HG03469 (cell line): ENCODE data around the gene DDX53.

Experiments used
- ATAC-seq: cut with Tn5 transposase; IDR thresholded peaks from one replicate; pipeline ENCODE4 v1.9.1; 2021; ENCODE audit warnings: mild to moderate bottlenecking, moderate library complexity, moderate number of reproducible peaks; ENCODE audit not compliant: unreplicated experiment

Gene DDX53

DNA sequence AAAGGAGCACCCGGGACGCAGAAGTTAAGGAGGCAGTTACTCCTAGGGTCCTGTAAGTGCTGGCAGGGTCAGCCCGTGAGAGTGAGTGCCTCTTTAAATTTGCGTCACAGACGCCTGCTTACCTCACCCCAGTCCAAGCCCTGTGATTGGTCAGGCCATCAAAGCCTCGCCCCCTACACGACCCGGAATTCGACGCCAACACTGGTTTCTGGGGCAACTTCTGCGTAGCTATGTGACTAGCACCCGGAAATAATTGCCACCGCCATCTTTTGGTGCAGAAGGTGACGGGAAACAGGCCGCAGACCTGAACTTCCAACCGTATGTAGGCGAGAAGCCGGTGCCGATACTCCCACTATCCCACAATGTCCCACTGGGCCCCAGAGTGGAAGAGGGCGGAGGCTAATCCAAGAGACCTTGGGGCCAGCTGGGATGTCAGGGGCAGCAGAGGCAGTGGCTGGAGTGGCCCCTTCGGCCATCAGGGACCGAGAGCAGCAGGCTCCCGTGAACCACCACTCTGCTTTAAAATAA, at the start of gene DDX53:
Gene DDX53, plus strand, starts transcription at position 265 of the 528 bp plus-strand sequence. Its CDS starts 98 bp downstream, at position 363.
- no peak for ATAC-seq

DNA sequence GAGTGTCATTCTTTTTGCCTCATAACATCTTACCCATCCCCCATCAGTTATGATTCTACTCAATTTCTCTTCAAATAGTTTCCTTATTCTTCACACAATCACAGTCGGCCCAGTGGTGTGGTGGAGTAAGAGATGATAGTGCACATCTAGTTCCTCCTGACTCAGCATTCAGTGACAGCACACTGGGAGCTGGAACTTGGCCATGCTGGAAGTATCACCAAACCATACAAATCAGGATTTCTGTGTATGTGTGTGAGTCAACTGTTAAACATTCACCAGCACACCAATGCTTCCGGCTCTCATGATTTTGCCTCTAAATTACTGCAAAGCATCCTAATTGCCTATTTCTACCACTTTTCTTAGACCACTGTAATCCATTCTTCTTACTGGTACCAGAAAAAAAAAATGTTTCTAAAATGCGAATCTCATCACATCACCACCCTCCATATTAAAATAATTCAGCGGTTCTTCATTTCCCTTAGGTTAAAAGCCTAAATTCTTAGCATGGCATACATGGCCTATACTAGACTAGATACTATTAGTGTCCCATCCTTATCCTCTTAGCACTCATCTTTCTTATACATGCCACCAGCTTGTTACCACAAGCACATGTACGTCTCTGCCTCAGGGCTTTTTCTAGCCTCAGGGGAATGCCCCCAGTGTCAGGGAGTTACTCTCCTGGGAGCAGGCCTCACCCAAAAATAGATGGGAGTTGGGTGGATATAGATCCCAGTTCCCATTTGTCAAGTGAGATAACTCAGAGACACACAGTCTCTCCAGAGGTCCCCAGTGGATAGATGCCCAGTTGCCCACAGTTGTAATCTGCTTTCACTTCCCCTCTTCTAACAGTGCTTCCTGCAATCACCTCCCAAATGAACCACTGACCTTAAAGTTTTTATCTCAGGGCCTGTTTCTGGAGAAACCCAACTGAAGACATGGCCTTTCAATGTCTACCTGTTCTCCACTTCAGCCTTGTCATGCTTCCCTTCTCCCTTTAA, 49.2 kb upstream of the DDX53 start:
- ATAC-seq, result no peak

DNA sequence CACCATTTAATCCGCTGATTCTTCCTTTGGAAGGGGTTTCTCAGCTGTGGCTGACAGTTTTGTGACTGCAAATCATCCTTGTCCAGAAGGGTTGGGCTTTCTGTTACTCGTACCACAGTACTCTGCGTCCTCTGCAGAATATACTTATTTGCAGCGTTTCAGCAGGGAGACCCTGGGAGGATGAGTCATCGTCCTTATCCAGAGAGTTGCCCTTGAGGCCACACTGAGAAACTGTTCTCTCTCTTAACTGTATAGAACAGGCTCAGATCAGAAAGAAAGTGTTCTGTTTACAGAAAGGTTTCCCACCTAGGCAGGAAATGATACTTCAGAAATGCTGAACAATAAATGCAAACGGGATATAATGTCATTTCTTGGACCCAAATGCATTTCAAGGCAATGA, 47.8 kb upstream of the DDX53 start:
- ATAC-seq, result no peak

DNA sequence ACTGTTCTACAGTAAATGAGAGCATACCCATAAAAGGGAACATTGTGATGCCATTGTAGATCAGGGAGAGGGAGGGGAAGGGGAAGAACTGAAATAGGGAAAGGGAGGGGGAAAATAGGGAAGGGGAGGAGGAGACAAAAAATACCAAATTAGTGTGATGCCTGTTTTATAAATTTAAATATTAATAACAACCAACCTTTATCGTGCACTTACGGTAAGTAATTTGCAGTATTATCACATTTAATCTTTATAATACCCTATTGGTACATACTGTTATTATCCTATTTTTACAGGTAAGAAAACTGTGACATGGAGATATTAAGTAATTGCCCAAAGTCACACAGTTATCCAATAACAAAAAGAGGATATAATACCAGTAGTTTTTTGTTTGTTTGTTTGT, 41.5 kb upstream of the DDX53 start:
- ATAC-seq, result no peak

DNA sequence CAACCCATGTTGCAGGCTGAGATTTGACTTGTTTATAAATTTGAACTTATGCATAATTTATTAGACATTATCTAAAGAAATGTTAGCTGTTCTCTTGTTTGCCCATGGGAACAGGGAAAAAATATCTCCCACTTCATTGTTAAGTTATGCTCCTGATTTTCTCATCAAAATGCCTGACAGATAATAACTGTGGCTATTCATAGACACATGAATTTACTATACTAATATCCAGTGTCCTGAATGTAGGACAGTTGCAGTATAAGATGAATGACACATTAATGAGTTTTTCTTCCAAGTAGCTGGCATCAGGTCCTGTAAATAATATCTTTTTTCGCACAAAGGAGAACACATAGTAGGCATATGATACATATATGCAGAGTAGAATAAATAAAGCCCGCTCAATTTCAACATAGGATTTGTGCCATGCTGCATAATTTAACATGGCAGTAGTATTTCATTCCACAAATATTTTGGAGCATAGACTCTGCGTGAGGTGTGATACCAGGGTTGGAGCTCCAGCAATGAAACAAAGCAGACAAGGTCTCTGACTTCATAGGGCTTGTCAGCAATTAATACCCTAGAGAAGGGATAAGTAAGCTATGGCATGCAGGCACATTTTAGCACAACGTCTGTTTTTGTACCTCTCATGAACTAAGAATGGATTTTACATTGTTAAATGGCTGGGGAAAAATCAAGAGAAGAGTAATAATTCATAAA, 40.4 kb upstream of the DDX53 start:
- no peak for ATAC-seq

DNA sequence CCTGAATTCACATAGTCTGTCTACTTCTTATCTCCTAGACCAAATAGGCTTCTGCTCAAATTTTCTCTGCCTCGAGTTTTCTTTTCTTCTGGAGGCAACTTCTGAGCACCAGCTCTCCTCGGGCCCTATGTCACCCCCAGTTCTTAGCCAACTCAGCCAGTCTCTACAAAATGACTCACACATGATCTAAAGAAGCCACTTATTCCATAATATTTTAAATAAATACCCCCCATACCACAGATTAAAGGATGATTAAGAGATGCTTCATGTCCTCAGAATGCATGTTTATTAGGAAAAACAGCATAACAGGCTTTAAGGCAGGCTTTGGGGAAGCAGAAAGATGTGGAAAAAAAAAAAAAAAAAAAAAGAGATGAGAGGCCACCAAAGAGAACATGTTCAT, 36.6 kb upstream of the DDX53 start:
- no peak for ATAC-seq

DNA sequence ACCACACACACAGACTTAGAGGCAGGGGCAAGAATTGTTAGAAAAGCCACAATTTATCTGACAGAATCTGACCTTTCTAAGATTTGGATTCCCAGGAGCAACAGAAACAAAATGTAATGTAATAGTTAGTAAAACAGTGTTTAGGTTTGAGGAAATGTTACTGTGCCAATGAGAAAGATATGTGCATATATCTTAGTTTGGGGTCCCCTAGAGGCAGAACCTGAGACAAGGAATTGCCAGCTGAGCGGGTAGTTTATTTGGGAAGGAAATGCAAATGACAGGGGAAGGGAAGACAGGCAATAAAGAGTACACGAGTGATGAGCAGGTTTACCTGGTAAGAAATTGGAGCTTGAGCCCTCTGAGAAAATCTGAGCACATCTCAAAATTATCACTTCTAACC, 31.3 kb upstream of the DDX53 start:
- ATAC-seq, result no peak

DNA sequence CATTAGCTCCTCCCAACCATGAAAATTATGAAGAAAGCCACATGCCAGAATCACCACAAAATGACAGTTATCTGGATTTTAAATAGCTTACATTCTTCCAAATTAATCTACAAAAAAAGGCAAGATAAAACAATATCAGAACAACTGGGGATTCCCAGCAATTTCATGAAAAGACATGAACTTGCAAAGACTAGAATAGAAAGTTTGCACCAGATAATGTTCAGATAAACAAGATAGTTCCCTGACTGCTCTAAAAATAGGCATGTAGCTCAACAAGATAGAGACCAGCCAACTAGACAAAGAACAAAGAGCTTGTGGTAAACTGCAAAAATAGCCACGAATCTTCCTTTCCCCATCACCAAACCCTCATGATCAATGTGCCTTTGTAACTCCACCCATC, 30.3 kb upstream of the DDX53 start:
- ATAC-seq, result no peak

DNA sequence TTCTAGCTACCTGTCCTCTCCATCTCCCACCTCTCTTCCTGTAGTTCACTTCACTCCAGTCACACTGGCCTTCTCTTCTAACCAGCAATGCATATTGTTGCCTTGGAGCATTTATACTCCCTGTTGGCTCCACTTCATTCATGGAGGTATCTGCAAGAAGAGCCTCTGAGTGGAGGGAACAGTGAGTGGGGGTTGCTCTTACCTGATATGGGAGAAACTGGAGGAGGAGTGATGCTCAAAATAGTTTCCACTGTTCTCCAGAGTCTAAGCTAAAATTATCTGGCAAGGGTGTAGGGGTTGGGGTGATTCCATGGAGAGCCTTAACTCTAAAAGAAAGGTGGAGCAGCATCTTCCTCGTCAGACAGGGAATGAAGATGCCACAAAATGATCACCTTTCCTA, 28.9 kb upstream of the DDX53 start:
- no peak for ATAC-seq

DNA sequence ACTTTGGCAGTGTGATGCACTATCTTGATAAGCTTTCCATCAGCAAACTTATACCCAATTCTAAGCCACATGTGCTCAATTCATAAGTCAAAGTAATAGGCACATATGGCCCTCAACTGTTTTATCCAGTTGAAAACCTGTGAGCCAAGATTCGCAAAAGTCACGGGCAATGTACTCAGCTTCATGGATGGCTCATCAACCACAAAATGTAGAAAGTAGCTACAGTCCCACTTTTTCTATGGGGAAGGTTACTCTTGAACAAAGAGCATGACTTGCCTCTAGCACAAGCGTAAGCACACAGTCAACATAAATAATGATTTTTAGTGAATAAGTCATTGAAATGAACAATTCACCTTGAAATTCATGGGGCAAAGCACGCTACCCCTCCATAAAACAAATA, 25.1 kb upstream of the DDX53 start:
- ATAC-seq, result no peak

DNA sequence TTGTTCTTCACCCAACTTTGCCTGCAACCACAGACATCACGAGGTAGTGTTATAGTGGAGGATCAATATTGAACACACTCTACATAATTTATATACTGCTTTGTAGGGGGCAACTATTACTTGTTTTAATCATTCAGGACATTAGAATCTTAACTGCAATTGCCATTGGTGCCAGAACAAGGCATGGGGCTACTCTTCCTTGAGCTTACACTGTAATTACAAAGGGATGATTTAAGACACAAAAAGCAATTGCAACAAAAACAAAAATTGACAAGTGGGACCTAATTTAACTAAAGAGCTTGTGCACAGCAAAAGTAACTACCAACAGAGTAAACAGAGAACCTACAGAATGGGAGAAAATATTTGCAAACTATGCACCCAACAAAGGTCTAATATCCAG, 24.0 kb upstream of the DDX53 start:
- no peak for ATAC-seq

DNA sequence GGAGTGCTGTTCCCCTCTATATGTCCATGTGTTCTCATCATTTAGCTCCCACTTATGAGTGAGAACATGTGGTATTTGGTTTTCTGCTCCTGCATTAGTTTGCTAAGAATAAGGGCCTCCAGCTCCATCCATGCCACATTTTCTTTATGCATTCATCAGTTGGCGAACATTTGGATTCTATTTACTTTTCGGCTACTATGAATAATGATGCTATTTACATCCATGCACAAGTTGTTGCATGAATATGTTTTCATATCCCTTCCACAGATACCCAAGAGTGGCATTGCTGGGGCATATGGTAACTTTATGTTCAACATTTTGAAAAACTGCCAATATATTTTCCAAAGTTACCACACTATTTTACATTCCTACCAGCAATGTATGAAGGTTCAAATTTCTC, 13.8 kb upstream of the DDX53 start:
- no peak for ATAC-seq

DNA sequence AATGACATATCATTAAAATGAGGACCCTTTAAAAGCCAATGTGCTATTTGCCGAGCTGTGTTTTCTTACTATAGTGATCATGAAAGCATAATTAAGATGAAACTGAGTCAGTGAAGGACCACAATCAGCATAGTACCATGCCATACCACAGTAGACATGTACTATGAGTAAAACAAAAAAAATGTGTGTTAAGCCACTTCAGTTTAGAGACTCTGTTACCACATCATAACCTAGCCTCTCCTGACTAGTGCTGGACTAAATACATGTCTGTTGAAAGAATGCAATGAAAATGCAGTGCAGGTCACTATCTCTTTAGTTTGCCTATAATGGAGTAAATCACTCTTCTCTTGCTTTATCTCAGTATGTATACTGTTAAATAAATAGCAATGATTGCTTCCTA, 12.3 kb upstream of the DDX53 start:
- ATAC-seq, result no peak

DNA sequence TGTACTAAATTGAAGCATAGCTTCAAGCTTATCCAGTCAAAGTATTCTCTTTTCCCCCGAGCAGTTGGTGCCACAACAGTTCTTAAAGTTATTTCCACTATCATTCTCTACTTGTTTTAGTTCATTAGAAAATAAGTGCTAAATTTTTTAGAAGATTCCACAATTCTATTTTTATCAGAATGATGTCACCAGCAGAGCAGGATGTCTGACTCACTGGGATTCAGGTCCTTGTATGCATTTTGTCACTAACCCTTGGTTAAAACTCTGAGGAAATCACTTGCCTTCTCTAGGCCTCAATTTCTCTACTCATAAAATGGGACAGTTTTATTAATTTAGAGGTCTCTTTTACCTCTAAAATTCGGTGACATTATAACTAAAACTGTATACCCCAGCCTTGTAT, 3.4 kb downstream of the DDX53 start:
- ATAC-seq, result no peak

DNA sequence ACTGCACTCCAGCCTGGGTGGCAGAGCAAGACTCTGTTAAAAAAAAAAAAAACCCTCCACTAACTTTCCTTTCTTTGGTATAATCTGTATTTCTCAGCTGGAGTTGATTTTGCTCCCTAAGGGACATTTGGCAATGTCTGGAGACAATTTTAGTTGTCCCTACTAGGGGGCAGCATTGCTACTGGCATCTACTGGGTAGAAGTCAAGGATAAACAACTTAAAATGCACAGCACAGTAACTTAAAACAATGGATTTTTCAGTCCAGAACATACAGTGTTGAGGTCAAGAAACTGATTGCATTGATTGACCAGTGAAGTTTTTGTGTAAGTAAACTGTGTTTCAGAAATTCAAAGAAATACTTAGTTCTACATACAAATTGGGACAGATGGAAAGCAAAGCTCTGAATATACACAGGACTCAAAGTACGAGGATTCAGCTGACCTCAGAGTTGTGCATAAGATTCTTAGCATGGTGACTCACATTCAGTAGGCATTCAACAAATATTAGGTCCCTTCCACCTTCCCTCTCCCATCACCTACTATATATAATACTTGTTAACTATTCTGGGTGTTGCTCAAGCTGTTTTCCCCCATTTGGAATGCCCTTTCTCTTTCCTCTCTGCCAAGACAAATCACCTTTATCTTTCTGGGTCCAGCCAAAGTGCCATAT, 8.8 kb downstream of the DDX53 start:
- ATAC-seq, result no peak

DNA sequence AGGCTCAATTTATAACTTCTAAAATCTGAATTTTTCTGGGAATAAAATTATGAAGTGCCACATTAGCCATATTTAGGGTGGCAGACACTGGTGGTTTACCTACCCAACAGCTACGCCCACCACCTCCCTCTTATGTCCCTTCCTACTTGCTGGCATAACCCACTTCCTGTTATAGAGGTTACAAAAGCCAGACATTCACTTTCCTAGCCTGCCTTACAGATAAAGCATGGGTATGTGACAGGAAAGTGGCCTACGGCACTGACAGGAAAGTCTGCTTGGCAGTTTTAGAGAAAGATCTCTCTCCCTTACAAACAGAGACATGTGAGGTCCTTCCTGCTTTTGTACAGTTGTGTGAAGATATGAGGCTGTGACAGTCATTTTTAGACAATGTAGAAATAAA, 12.4 kb downstream of the DDX53 start:
- no peak for ATAC-seq

DNA sequence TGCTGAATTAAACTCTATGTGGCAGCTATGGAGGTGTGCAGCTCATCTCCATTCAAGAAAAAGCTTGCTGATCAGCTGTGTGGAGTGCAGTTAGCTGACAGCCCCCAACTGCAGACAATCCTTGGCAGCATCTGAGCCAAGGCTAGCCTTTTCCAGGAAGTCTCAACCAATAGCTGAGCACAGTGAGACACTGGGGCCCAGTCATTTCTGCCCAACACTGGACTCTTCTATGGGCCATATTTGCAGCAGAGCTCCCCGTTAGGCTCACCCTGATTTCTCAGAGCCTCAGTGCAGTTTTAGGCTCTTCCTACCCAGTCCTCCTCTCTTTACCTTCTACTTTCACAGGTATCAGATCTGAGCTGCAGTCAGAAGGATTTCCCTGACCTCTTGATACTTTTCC, 12.9 kb downstream of the DDX53 start:
- no peak for ATAC-seq

DNA sequence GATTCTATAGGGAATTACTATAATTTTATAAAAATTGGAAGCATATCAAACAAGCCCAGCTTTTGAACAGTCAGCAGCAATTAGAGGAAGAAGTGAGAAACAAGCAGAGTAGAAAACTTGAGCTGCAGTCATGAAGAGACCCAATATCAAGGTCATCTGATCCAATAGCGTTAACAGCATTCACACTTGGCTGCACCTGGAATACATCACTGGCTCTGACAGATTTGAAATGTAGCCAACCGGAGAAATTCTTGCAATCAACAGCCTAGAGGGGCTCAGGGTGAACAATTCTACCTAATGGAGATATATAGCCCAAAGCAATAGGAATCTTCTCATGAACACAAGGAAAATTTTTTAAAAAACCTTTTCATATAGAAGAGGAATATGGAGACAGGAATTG, 13.6 kb downstream of the DDX53 start:
- no peak for ATAC-seq

DNA sequence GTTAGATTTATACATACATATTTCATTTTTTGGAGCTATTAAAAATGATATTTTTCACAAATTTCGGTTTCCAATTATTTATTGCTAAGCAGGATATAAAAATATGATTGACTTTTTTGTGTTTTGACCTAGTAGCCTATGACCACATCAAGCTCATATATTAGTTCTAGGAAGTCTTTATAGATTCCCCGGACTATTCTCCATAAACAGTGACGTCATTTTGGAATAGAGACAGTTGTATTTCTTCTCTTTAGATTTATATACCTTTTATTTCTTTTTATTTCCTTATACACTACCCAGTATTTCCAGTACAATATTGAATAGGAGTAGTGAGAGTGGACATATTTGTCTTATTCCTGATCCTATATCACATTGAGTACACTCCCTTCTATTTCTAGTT, 31.8 kb downstream of the DDX53 start:
- ATAC-seq, result no peak

DNA sequence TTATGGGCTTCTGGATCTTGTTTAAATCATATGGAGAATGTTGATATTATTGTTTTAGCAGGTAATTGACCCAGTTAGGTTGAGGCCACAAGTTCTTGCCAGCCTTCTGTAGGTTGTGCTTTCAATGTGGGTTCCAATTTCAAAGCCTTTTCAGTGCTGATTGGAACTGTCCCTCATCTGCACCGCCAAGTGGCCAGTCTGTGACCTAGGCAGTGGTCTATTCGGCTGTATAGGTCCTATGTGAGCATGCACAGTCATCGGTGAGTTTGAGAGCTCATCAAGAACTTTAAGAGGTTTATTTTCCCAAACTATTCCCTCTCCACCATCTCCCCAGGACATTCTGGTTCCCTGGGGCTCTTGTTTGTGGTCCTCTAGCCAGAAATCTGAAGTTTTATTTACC, 35.7 kb downstream of the DDX53 start:
- no peak for ATAC-seq

DNA sequence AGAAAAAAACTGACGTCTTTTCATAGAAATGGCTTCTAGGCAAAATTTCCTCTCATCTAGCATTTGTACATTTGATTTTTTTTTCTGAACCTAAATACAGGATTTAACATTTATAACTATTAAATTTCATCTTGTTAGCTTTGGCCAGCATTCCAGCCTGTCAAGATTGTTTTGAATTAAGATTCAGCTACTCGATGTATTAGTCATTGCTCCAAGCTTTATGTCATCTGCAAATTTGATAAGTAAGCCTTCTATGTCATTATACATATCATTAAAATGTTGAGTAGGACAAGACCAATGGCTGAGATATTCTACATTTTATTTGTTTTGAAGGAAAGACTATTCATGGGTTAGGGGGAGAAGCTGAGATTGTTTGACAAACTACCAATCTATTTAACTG, 46.7 kb downstream of the DDX53 start:
- ATAC-seq, result no peak
